Stimulated activated CD8-positive, alpha-beta memory T cell treated with anti-CD3 and anti-CD28 coated beads, Interleukin-7, amount 100 ng/mL, for 48 hours (primary cell): ENCODE measurements around the gene ACBD4.

Experiments used
- DNase-seq, 2 donors: peaks; one replicate each; pipeline ENCODE4 v3.0.0-alpha.2; 2020; ENCODE audit warnings: low read depth in 1 of 2; ENCODE audit errors: extremely low read depth in 1 of 2

The ACBD4 gene

GRCh38 chr17:45135192-45135977, at the start of gene ACBD4:
Gene ACBD4, plus strand, starts transcription at chr17:45135687. Its CDS starts 458 bp downstream, at chr17:45136145.
- DNase-seq, result peak; percentile 91 to 93

GRCh38 chr17:45086391-45086790, 49.1 kb upstream of the ACBD4 start:
- DNase-seq, result no peak

DNA sequence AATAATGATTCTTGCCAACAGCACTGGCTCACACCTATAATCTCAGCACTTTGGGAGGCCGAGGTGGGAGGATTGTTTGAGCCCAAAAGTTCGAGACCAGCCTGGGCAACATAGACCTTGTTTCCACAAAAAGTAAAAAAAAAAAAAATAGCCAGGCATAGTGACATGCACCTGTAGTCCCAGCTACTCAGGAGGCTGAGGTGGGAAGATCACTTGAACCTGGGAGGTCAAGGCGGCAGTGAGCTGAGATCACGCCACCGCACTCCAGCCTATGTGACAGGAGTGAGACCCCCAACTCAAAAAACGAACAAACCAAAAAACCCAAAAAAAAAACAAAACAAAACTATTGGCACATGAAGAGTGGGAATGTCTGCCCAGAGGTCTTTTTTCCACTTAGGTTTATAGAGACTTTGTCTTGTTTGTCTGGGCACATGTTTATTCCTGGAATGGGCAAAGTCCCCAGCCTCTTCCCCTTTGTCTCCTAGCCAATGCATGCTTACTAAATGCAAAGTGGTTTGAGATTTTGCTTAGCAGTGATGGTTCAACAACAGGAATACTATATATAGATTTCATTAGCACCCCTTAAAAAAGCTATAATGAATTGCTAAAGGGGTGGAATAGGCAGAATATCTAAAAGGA, 48.5 kb upstream of the ACBD4 start:
- DNase-seq, result no peak

- DNase-seq, result no peak
Measured at GRCh38 chr17:45087504-45087975, 47.9 kb upstream of the ACBD4 start.

- no peak for DNase-seq
Measured at GRCh38 chr17:45087978-45088377, 47.5 kb upstream of the ACBD4 start.

DNA sequence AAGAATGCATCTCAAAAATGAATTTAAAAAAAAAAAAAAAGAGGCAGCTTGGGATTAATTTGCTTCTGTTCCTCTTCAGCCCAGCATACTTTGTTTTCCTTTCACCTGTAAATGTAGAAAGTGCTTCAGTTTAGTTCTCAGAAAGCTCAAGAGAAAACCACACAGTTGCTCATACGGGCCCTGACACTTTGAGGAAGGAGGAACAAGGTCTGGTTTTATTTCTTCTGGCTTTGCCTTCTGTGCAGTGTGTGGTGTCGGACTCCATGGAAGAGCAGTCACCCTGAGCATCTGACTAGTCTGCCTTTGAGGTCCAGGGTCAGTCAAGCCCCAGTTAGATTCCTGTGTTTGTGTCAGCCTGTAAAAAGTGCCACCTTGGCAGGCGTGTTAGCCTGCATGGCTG, 46.7 kb upstream of the ACBD4 start:
- no peak for DNase-seq

GRCh38 chr17:45090711-45091110, 44.8 kb upstream of the ACBD4 start:
- DNase-seq, result no peak

DNA sequence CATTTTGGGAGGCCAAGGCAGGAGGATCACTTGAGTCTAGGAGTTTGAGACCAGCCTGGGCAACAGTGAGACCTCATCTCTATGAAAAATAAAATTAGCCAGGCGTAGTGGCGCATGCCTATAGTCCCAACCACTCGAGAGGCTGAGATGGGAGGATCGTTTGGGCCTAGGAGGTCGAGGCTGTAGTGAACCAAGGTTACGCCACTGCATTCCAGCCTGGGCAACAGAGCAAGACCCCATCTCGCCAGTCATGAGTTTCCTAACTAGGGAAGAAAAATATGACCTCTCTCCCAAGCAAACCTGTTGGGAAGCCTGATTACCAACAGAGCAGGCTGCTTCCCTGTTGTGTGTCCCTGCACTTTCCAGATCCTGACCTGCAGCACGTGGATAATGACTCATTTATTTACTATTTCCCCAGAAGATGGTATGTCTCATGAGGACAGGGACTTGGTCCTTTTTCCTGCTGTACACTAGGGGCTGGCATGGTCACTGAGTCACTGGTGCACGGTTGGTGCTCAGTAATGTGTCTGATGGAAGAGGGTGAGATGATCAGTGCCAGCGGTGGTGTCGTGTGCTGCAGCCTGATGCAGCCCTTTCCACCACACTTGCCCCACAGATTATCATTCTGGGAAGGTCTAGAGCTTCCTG, 43.6 kb upstream of the ACBD4 start:
- no peak for DNase-seq

- no peak for DNase-seq
Measured at GRCh38 chr17:45092911-45093430, 42.5 kb upstream of the ACBD4 start.

DNA sequence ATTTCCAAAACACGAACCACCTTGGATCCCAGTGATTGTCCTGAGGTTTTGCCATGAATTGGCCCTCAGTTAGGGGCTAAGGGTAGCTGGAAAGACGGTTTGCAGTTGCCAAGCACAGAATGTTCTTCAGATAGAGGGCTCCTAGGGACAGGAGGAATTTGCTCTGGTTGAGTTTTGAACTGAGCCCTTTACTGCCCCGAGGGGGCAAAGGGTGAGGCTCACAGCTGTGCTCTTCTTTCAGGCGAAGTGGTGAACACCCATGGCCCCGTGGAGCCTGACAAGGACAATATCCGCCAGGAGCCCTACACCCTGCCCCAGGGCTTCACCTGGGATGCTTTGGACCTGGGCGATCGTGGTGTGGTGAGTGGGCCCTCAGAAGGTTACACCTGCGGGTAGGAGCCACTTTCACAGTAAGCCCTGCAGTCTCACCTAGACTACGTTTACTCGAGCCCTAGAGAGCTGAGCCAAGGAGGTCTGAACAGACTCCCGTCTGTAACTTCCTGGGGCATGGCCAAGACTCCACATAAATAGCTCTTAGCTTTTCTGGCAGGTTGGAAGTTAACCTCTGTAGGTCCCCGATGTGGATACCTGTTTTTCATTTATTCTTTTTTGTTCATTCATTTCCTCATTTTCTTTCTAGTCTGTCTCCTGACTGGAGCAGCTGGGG, 41.9 kb upstream of the ACBD4 start:
- DNase-seq, result no peak

- DNase-seq, result no peak
Measured at GRCh38 chr17:45096141-45096540, 39.3 kb upstream of the ACBD4 start.

DNA sequence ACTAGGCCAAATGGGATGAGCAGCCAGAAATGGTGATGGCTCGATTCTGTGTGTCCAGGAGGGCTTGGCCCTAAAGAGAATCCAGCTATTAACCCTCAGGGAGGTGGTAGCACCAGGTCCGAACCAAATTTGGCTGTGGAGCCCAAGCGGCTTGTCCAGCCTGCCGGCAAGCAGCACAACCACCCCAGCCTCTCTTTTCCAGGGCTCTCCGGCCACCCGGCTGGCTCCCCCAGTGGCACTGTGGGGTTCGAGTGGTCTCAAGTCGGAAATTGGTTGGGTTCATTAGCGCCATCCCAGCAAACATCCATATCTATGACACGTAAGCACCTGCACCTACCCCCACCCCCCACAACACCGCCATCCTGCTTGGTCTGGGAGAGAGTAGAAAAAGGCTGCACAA, 38.6 kb upstream of the ACBD4 start:
- no peak for DNase-seq

- no peak for DNase-seq
Measured at GRCh38 chr17:45098081-45098868, 37.2 kb upstream of the ACBD4 start.

GRCh38 chr17:45098869-45099616, 36.4 kb upstream of the ACBD4 start:
- peak; percentile 40 to 60 for DNase-seq

- no peak for DNase-seq
Measured at GRCh38 chr17:45101546-45101882, 34.0 kb upstream of the ACBD4 start.

- DNase-seq, result no peak
Measured at GRCh38 chr17:45101883-45102811, 33.3 kb upstream of the ACBD4 start.

GRCh38 chr17:45102856-45103255, 32.6 kb upstream of the ACBD4 start:
- no peak for DNase-seq

GRCh38 chr17:45103269-45103795, 32.2 kb upstream of the ACBD4 start:
- DNase-seq, result no peak
